Raji (cell line): ENCODE results near the gene P2RX4.

Experiments
- POLR2A ChIP-seq: IDR thresholded peaks from 2 replicates; pipeline ENCODE4 v1.6.1; 2011; ENCODE audit warnings: low read depth, low read length, control low read depth; ENCODE audit not compliant: insufficient read depth

Gene P2RX4

DNA sequence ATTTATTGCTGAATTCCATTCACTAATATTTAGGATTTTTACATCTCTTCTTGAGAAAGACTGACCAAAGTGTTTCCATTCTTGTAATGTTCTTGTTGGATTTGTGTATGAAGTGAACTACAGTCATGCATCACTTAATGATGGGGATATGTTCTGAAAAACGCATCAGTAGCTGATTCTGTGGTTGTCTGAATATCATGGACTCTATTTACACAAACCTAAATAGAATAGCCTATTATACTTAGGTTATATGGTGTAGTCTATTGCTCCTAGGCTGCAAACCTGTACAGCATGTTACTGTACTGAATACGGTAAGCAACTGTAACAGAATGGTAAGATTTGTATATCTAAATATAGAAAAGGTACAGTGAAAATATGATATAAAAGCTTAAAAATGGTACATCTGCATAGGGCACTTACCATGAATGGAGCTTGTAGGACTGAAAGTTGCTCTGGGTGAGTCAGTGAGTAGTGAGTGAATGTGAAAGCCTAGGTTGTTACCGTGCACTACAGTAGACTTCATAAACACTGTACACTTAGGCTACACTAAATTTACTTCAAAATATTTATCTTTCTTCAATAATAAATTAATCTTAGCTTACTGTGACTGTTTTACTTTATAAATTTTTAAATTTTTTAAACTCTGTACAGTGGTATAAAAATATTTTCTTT is 27.6 kb upstream of the P2RX4 start:
- TF ChIP-seq POLR2A = no peak

DNA sequence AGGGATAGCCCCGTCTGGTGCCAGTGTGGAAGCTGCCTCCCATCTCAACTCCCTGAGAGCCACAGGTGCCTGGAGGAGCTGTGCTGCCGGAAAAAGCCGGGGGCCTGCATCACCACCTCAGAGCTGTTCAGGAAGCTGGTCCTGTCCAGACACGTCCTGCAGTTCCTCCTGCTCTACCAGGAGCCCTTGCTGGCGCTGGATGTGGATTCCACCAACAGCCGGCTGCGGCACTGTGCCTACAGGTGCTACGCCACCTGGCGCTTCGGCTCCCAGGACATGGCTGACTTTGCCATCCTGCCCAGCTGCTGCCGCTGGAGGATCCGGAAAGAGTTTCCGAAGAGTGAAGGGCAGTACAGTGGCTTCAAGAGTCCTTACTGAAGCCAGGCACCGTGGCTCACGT is 25.5 kb upstream of the P2RX4 start:
- no peak for TF ChIP-seq POLR2A

DNA sequence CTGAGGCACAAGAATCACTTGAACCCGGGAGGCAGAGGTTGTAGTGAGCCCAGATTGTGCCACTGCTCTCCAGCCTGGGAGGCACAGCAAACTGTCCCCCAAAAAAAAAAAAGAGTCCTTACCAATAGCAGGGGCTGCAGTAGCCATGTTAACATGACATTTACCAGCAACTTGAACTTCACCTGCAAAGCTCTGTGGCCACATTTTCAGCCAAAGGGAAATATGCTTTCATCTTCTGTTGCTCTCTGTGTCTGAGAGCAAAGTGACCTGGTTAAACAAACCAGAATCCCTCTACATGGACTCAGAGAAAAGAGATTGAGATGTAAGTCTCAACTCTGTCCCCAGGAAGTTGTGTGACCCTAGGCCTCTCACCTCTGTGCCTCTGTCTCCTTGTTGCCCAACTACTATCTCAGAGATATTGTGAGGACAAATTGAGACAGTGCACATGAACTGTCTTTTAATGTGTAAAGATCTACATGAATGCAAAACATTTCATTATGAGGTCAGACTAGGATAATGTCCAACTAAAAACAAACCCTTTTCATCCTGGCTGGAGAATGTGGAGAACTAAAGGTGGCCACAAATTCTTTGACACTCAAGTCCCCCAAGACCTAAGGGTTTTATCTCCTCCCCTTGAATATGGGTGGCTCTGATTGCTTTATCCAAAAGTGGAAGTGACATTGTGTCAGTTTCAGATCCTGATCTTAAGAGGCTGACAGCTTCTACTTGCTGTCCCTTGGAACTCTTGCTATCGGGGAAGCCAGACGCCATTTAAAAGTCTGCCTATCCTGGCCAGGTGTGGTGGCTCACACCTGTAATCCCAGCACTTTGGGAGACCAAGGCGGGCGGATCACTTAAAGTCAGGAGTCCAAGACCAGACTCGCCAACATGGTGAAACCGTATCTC is 24.7 kb upstream of the P2RX4 start:
- no peak for TF ChIP-seq POLR2A

DNA sequence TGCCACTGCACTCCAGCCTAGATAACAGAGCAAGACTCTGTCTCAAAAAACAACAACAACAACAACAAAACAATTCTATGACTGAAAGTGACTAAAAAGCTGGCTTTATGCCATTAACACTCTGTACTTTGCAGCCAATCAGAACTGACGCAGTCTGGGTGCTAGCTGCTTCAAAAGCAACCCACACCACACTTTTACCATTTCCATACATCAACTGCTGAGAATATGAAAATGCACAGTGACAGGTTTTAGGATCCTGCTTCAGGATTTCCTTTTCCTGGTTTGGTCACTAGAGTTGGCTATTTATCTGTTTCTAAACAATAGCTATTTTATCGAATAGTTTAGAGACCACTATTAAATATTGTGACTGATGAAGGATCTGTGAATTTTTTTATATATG is 23.1 kb upstream of the P2RX4 start:
- no peak for TF ChIP-seq POLR2A

DNA sequence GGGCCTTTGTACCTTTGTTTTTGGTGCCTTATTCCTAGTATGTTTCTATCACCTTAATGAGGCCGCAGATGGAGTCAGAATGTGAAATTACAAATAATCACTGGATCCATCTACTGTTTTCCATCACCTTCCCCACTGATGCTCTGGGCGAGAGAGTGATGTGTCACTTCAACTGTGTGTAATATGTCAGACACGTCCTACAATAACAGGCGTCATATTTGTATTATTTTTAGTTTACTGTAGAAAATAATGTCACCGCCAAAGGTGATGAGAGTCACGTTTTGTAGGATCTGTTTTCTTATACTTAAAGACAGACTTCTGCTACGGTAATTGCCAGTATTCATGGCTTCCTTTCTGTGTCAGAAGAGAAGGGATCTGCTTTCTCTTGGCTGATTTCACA is 22.4 kb upstream of the P2RX4 start:
- no peak for TF ChIP-seq POLR2A

DNA sequence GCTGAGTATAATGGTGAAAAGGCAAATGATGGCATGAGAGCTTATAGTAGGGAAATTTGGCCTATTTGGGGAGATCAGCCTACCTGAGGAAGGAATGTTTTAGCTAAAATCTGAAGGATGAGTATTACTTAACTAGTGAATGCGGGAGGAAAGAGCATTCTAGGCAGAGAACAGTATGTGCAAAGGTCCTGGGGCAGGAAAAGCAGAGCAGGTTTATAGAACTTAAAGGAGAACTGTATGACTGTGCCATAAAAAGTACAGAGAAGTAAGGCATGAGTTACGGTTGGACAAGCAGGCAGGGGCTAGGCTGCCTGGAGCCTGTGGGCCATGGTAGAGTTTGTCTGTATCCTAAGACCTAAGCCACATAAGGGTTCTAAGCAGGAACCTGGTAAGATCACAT is 21.7 kb upstream of the P2RX4 start:
- no peak for TF ChIP-seq POLR2A

DNA sequence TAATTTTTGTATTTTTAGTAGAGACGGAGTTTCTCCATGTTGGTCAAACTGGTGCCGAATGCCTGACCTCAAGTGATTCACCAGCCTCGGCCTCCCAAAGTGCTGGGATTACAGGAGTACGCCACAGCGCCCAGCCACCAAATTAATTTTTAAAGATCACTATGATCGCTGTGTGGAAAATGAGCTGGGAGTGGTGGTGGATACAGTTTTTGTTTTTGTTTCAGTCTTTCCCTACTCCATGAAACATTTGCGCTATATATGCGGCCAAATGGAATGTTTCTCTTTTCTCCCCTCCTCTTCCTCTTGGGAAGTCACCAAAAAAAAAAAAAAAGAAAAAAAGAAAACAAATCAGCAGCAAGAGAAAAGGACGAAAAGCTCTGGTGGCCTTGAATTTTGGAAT is 20.8 kb upstream of the P2RX4 start:
- TF ChIP-seq POLR2A = no peak

DNA sequence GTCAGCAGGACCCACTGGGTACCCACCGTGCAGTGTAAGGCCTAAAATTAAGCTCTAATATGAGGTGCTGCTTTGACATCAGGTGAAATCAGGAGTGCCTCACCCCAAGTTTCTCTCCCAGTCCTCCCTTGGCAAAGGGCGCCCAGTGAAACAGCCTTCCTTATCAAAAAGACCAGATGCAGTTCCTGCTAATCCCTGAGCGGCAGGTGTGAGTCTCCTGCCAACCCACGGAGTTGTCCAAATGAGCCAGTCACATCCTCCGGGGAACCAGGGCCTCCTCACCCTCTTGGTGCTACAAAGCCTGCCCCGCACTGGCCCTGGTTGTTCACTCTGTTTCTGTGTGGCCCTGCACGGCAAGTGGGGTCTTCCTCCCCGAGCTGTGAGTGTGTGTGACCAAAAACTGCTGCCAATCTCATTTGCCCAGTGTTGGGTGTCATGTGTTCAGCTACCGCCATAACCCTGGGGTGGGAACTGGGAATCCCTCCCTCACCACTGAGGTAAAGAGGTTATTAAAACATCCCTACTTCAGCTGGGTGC is 20.2 kb upstream of the P2RX4 start:
- no peak for TF ChIP-seq POLR2A

DNA sequence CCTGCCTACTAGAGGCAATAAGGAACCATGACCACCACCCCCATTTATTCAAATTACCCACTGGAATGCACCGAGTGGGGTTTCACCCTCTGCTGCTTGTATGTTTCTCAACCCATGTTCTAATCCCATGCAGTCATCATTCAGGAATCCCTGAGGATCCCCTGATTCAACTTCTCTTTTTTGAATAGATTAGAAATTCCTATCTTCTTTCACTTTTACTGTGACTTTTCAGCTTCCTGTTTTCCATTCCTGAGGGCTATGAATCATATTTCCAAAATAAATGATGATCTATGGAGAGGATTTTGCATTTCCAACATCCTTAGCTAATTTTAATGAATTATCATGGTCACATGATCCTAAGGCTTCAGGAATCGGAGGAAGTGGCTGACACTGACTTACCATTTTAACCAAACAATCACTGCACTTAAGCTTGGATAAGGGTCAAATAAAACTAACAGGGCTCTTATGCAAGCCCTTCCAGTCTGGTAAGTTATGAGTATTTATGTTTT is 19.4 kb upstream of the P2RX4 start:
- TF ChIP-seq POLR2A = no peak

DNA sequence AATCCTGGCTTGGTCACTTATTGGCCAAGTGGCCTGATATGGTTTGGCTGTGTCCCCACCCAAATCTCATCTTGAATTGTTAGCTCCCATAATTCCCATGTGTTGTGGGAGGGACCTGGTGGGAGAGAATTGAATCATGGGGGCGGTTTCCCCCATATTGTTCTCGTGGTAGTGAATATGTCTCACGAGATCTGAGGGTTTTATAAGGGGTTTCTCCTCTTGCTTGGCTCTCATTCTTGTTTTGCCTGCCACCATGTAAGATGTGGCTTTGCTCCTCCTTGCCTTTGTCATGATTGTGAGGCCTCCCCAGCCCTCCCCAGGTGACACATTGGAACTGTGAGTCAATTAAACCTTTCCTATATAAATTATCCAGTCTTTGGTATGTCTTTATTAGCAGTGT is 18.8 kb upstream of the P2RX4 start:
- no peak for TF ChIP-seq POLR2A

DNA sequence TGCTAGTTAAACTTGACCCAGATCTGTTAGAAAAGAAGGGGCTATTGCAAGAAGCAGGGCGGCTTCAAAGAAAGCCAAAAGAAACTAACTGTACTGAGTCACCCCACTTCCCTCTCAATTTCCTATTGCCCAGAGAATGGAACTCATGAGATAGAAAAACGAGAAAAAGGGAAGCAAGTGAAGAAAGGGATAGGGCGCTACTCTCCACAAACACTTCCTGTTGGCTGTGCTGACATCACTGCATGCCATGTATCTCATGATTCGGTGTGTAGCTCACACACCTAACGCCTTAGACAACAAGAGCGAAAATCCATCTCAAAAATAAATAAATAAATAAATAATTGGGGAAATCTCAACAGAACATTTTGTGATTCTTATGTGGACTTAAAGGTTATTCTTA is 13.0 kb upstream of the P2RX4 start:
- no peak for TF ChIP-seq POLR2A

DNA sequence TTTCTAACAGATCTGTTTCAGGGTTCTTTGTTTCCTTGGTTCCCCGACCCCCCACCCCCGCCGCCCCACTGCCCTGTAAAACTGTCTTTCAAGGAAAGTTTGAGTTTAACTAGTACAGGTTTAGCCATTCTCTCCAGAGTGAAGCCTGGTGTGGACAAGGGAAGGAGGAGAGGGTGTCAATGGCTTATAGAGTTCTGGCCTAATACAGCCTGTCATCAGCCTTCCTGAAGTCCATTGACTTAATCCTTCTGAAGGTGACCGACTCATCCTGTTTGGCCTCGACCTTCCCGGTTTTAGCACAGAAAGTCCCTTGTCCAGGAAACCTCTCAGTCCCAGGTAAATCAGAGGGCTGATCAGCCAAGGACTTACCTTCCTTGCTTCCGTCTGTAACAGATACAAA is 11.0 kb upstream of the P2RX4 start:
- no peak for TF ChIP-seq POLR2A

DNA sequence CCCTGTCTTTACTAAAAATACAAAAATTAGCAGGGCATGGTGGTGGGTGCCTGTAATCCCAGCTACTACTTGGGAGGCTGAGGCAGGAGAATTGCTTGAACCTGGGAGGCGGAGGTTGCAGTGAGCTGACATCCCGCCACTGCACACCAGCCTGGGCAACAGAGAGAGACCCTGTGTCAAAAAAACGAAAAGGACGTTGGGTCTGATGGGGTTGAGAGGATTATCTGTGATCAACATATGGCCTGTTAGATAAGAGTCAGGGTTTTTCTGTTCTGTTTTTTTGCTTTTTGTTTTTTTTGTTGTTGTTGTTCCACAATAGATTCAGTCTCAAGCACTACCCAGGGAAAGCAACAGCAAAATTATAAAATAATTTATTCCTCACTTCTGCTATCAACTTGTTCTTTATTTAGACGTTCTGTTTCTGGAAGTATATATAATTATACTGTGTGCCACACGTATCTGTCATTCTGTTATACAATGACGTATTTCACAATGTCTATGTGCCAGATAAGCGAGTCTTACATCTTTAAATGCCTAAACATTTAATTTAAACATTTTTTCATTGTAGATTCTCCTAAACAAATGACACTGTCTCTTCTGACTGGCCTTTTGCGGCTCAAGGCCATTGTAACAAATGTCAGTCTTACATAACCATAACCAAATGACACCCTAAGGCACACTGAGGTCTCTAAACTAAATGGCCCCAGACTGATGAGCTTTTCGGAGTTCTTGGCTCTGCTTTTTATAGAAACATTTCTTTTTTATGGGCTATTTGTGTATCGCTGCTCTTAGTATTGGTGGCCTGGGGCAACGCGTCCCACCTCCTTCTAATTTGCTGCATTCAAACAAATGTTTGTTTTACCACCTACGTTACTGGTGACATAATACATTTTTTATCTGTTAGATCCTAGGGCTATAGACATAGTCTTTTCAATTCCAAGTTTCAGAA is 7.2 kb upstream of the P2RX4 start:
- no peak for TF ChIP-seq POLR2A

DNA sequence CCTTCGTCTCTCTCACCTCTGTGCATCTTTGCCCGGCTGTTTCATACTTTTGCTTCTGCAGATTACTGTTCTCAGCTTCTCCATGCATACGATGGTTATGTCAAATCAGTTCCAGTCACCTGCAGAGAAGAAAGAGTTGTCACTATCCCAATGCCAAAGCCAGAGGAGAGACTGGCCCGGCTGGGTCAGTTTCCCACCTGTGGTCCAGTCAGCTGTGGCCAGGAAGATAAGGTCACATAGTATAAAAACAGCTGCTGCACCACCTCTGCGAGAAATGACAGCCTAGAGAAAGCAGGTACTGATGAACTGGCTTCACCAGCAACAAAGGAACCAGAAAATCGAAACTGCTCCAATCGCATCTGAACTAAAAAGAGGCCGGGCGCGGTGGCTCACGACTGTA is 6.4 kb upstream of the P2RX4 start:
- TF ChIP-seq POLR2A = no peak

DNA sequence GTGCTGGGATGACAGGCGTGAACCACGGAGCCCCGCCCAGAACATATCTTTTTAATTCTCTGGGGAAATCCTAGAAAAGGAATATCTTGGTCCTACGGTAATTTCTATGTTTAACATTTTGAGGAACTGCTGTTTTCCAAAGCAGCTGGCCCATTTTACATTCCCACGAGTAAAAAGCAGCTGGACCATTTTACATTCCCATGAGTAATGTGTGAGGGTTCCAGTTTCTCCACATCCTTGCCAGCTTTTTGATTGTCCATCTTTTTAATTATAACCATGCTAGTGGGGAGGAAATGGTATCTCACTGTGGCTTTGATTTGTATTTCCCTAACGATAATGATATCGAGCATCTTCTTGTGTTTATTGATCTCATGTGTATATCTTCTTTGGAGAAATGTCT is 4.4 kb upstream of the P2RX4 start:
- TF ChIP-seq POLR2A = no peak
